Activated T-cell treated with anti-CD3 and anti-CD28 coated beads, Interleukin-2, amount 50 U/mL, for 4 hours (primary cell): Measurements from ENCODE around the gene AATK. TPM values are rescaled to one million over a fixed set of nuclear protein-coding genes. Genes with fewer than 3 reads are reported as not detected.
A peak's percentile ranks its signal among the peaks of the same experiment; 100 is the strongest.

ENCODE experiments used
- ATAC-seq, 2 donors: fragments of 200-7000 bp; cut with Tn5 transposase; one replicate each; pipeline ENCODE4 v1.10.0; 2021
- DNase-seq: peaks from one replicate; pipeline ENCODE4 v3.0.0-alpha.2; 2020
- H3K27me3 Mint-ChIP-seq: one replicate; pipeline ENCODE4 v1.8.0; 2021; ENCODE audit warnings: low read depth, mixed read lengths
- H3K36me3 Mint-ChIP-seq: one replicate; pipeline ENCODE4 v1.8.0; 2022; ENCODE audit warnings: mixed read lengths; ENCODE audit not compliant: insufficient read depth
- H3K4me1 Mint-ChIP-seq: one replicate; pipeline ENCODE4 v1.8.0; 2021; ENCODE audit warnings: low read depth, mixed read lengths
- H3K4me3 Mint-ChIP-seq: one replicate; pipeline ENCODE4 v1.8.0; 2021; ENCODE audit warnings: mild to moderate bottlenecking, moderate library complexity, mixed read lengths
- H3K9me3 Mint-ChIP-seq: one replicate; pipeline ENCODE4 v1.8.0; 2021; ENCODE audit warnings: mixed read lengths
- total RNA-seq, 3 donors: library from RNA; stranded (reverse); gene quantifications; one replicate each; pipeline ENCODE4 v1.2.1, GENCODE V29; 2021

The AATK gene
- total RNA-seq, 3 donors from 2014 or later, result 0.46 to 3.8 (median 0.87) TPM

DNA sequence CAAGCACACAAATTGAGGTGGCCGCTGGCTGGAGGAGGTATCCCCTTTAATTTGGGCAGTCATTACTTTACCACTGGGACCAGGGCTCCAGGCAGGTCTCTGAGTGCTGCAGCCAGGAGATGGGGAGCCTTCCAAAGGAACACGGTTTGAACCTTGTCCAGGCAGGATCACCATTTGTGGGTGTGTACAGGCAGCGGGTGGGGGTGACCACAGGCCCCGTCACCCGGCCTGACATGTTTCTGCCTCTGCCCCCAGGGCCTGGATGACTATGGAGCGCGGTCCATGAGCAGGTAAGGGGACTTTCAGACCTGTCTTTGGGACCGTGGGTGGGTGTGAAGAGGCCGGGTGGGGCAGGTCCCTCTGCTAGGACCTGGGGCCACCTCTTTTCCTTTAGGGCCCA is 57.8 kb downstream of the AATK start:
- Mint-ChIP-seq H3K9me3 (no peaks in the 10 kb centered on the region), H3K27me3 (no peaks in the 10 kb centered on the region), H3K4me3 (no peak overlapping the region), H3K36me3 (no peaks in the 10 kb centered on the region), H3K4me1 (peaks cover 4% of the 10 kb centered on the region)
- no peak for ATAC-seq
- no peak for DNase-seq

GRCh38 chr17:81106716-81107115 is 59.3 kb downstream of the AATK start:
- Mint-ChIP-seq H3K27me3 (no peaks in the 10 kb centered on the region), H3K4me3 (no peak overlapping the region), H3K4me1 (peaks cover 4% of the 10 kb centered on the region), H3K9me3 (no peaks in the 10 kb centered on the region), H3K36me3 (no peaks in the 10 kb centered on the region)
- ATAC-seq, result no peak
- DNase-seq, result no peak

GRCh38 chr17:81103379-81103778 is 62.6 kb downstream of the AATK start:
- H3K4me3 Mint-ChIP-seq, result no peak overlapping the region
- peaks cover 4% of the 10 kb centered on the region for H3K4me1 Mint-ChIP-seq

GRCh38 chr17:81102869-81103268 is 63.2 kb downstream of the AATK start:
- Mint-ChIP-seq H3K36me3 (no peaks in the 10 kb centered on the region), H3K9me3 (no peaks in the 10 kb centered on the region), H3K4me3 (no peak overlapping the region), H3K27me3 (peaks cover 2% of the 10 kb centered on the region), H3K4me1 (peaks cover 8% of the 10 kb centered on the region)
- no peak for ATAC-seq
- no peak for DNase-seq

More at GRCh38 chr17:81103379-81103778, 62.6 kb downstream of the AATK start:
- Mint-ChIP-seq H3K27me3 (peaks cover 2% of the 10 kb centered on the region), H3K9me3 (no peaks in the 10 kb centered on the region), H3K36me3 (no peaks in the 10 kb centered on the region)
- ATAC-seq (no peak), DNase-seq (no peak)

DNA sequence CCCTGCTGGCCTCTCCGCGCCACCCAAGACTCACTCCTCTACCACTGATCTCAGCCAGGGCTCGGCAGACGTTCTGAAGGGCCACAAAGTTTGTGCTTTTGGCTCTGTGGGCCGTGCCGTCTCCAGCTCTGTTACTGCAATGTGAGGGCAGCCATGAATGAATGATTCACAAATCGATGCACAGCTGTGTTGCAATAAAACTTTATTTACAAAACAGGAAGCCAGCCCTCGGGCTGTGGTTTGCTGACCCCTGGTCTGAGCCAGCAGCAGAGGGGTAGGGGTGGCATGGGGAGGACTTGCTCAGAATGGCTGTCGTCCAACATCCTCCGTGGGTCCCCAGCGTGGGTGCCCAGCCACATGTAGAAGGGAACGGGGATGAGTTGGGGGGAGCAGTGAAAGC is 63.7 kb downstream of the AATK start:
- ATAC-seq (no peak), DNase-seq (no peak)
- peaks cover 10% of the 10 kb centered on the region for H3K4me1 Mint-ChIP-seq

GRCh38 chr17:81101614-81102306 is 64.3 kb downstream of the AATK start:
- Mint-ChIP-seq H3K4me3 (no peak overlapping the region), H3K36me3 (no peaks in the 10 kb centered on the region), H3K27me3 (peaks cover 2% of the 10 kb centered on the region), H3K9me3 (no peaks in the 10 kb centered on the region), H3K4me1 (peaks cover 13% of the 10 kb centered on the region)
- DNase-seq, result peak; percentile 89
- peak; percentile 95 to 99 for ATAC-seq

More for the DNA sequence above, 63.7 kb downstream of the AATK start:
- no peaks in the 10 kb centered on the region for H3K36me3 Mint-ChIP-seq
- H3K4me3 Mint-ChIP-seq, result no peak overlapping the region
- peaks cover 2% of the 10 kb centered on the region for H3K27me3 Mint-ChIP-seq
- H3K9me3 Mint-ChIP-seq, result no peaks in the 10 kb centered on the region

DNA sequence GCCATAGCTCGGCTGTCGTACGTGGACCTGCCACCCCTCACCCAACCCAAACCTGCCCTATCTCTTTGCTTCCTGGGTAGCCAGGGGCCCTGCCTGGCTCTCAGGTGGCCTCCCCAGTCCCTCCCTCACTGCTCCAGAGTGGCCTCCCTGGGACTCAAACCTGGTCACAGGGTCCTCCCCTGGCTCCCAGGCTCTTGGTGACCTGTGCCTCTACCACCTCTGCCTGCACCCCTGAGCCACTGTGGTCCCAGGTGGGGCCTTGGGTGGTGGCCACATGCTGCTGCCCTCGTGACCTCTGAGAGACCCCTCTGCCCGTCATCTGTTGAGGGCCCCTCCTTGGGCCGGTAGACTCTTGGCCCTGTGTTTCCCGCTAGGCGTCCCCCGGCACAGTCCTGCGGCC is 65.4 kb downstream of the AATK start:
- Mint-ChIP-seq H3K9me3 (no peaks in the 10 kb centered on the region), H3K36me3 (no peaks in the 10 kb centered on the region), H3K4me1 (peaks cover 24% of the 10 kb centered on the region), H3K4me3 (no peak overlapping the region), H3K27me3 (peaks cover 2% of the 10 kb centered on the region)
- ATAC-seq, result no peak
- DNase-seq, result no peak

DNA sequence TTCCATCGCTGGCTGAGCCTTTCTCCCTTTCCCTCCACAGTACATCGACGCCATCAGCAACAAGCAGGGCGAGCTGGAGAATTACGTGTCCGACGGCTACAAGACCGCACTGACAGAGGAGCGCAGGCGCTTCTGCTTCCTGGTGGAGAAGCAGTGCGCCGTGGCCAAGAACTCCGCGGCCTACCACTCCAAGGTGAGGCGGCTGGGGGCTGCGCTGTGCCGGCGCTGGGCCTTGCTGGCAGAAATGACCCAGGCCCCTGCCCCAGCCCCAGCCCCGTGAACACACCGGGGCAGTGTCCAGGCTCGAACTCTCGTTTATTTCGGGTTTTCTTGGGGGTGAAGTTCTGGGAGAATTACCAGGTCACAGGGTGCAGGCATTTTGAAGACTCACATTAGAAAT is 66.1 kb downstream of the AATK start:
- no peak overlapping the region for H3K4me3 Mint-ChIP-seq
- no peaks in the 10 kb centered on the region for H3K36me3 Mint-ChIP-seq
- peaks cover 2% of the 10 kb centered on the region for H3K27me3 Mint-ChIP-seq
- ATAC-seq, result no peak
- H3K4me1 Mint-ChIP-seq, result peaks cover 30% of the 10 kb centered on the region
- no peak for DNase-seq
- H3K9me3 Mint-ChIP-seq, result no peaks in the 10 kb centered on the region

DNA sequence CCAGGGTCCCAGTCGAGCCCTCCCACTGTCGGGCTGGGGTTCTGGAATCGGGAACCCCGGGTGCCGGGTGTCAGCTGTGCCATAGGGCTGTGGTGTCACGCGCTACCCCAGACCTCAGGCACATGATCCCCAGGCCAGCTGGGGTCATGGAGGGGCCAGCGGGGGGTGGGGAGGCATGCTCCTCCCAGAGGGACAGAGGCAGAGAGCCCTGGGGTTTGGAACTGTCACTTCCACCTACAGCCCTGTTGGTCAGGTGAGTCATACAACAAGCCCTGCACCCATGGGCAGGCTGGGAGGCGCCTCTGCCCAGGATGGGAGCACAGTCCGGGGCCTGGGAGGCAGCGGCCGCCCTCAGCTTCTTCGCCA is 68.1 kb downstream of the AATK start:
- DNase-seq, result no peak
- Mint-ChIP-seq H3K27me3 (peaks cover 2% of the 10 kb centered on the region), H3K9me3 (no peaks in the 10 kb centered on the region), H3K4me1 (peaks cover 42% of the 10 kb centered on the region), H3K36me3 (no peaks in the 10 kb centered on the region), H3K4me3 (no peak overlapping the region)
- no peak for ATAC-seq

DNA sequence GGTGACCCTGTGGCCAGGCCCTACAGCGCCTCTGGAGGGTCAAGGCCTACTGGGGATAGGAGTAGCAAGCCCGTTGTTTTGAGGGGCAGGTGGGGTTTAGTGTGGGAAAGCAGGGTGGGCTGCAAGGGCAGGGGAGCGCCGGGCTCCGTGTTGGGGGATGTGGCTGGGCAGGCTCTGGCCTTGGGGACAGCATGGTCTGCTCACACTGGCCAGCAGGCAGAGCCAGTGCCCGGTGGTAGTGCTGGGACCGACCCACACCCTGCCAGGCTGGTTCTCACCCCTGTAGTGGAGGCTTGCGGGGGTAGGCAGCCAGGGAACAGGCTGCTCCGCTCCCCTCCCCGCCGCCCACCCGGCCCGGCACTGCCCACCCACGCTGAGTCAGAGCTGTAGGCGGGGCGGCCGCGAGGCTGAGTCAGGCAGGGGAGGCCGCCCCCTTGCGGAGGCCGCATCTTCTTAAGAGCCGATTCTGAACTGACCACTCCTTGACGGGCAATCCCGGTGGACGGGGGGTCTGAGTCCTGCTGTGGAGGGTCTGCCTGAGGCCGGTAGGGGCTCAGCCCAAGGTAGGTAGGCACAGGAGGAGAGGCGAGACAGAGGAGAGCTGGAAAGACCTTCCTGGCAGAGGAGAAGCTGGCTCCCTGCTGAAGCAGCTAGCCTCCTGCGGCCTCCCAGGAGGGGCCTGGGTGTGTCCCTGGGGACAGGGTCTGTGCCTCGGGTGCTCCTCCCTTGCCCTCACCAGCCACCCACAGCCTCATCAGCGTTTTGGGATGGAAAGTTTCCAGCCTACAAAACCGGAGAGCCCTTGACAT is 68.7 kb downstream of the AATK start:
- DNase-seq, result peak; percentile 79
- Mint-ChIP-seq H3K4me1 (peaks cover 42% of the 10 kb centered on the region), H3K36me3 (no peaks in the 10 kb centered on the region), H3K4me3 (no peak overlapping the region), H3K27me3 (peaks cover 2% of the 10 kb centered on the region), H3K9me3 (no peaks in the 10 kb centered on the region)
- no peak for ATAC-seq

DNA sequence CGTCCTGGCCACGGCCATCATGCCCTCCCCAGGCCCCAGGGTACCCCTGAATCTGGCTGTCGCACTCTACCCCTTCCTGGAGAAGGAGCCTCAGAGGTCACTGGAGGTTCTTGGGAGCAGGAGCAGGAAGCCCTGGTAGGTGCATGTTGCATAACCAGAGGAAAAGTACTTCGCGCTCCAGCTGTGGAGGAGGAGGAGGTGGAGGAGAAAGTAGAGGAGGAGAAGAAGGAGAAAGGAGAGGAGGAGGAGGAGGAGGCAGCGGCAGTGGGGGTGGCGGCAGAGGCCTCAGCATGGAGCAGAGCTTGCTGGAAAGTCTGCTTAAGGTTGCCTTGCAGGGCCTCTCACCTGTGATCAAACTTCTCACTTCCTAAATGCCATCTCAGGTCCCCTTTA is 69.3 kb downstream of the AATK start:
- no peaks in the 10 kb centered on the region for H3K9me3 Mint-ChIP-seq
- no peak overlapping the region for H3K4me3 Mint-ChIP-seq
- peaks cover 2% of the 10 kb centered on the region for H3K27me3 Mint-ChIP-seq
- peaks cover 42% of the 10 kb centered on the region for H3K4me1 Mint-ChIP-seq
- DNase-seq (no peak), ATAC-seq (no peak)
- no peaks in the 10 kb centered on the region for H3K36me3 Mint-ChIP-seq

- DNase-seq (peak; percentile 51), ATAC-seq (peak; percentile 32 to 59)
- Mint-ChIP-seq H3K4me1 (peaks cover 45% of the 10 kb centered on the region), H3K9me3 (no peaks in the 10 kb centered on the region), H3K27me3 (peaks cover 2% of the 10 kb centered on the region), H3K36me3 (no peaks in the 10 kb centered on the region), H3K4me3 (no peak overlapping the region)
Measured at GRCh38 chr17:81095383-81095762, 70.6 kb downstream of the AATK start.

GRCh38 chr17:81094509-81095382 is 71.3 kb downstream of the AATK start:
- Mint-ChIP-seq H3K9me3 (no peaks in the 10 kb centered on the region), H3K27me3 (peaks cover under 1% of the 10 kb centered on the region), H3K4me3 (peak overlapping the region; percentile 11), H3K4me1 (peaks cover 45% of the 10 kb centered on the region), H3K36me3 (no peaks in the 10 kb centered on the region)
- ATAC-seq (peak; percentile 93), DNase-seq (peak; percentile 98)
